Endodermal cell (in vitro differentiated cells): Measurements from ENCODE around the gene NMRK2. TPM values are rescaled to one million over a fixed set of nuclear protein-coding genes. Genes with fewer than 3 reads are reported as not detected.

Experiments used
- DNase-seq: peaks from one replicate; pipeline ENCODE4 v3.0.0-alpha.2; 2017
- H3K27ac ChIP-seq: 2 replicates; pipeline ENCODE4 v1.5.1; 2013; ENCODE audit warnings: mild to moderate bottlenecking, low read depth, low read length, moderate library complexity
- H3K27me3 ChIP-seq: 2 replicates; pipeline ENCODE4 v1.6.1; 2013; ENCODE audit warnings: mild to moderate bottlenecking, low read length, moderate library complexity; ENCODE audit not compliant: insufficient read depth, control insufficient read depth, poor library complexity, severe bottlenecking
- H3K36me3 ChIP-seq: 2 replicates; pipeline ENCODE4 v1.7.0; 2013; ENCODE audit warnings: mild to moderate bottlenecking, low read length, moderate library complexity; ENCODE audit not compliant: control insufficient read depth, insufficient read depth
- H3K4me1 ChIP-seq: one replicate; pipeline ENCODE4 v1.7.0; 2013; ENCODE audit warnings: low read length; ENCODE audit not compliant: control insufficient read depth, insufficient read depth
- H3K4me3 ChIP-seq: 2 replicates; pipeline ENCODE4 v1.5.1; 2013; ENCODE audit warnings: mild to moderate bottlenecking, low read length, moderate library complexity
- H3K9ac ChIP-seq: 2 replicates; pipeline ENCODE4 v1.6.1; 2013; ENCODE audit warnings: mild to moderate bottlenecking, low read length, moderate library complexity; ENCODE audit not compliant: poor library complexity, severe bottlenecking; ENCODE audit errors: extremely low read depth
- H3K9me3 ChIP-seq: 2 replicates; pipeline ENCODE4 v1.6.1; 2013; ENCODE audit warnings: mild to moderate bottlenecking, low read length, moderate library complexity; ENCODE audit not compliant: control insufficient read depth
- H3K27ac Mint-ChIP-seq: 2 replicates; pipeline ENCODE4 v1.8.0; 2020; ENCODE audit warnings: mixed read lengths
- H3K27me3 Mint-ChIP-seq: 2 replicates; pipeline ENCODE4 v1.8.0; 2021; ENCODE audit warnings: mild to moderate bottlenecking, mixed read lengths; ENCODE audit not compliant: insufficient read depth
- H3K36me3 Mint-ChIP-seq: 2 replicates; pipeline ENCODE4 v1.8.0; 2020; ENCODE audit warnings: low read depth, mixed read lengths
- H3K4me1 Mint-ChIP-seq: 2 replicates; pipeline ENCODE4 v1.8.0; 2020; ENCODE audit warnings: mixed read lengths
- H3K4me3 Mint-ChIP-seq: 2 replicates; pipeline ENCODE4 v1.8.0; 2020; ENCODE audit warnings: mild to moderate bottlenecking, moderate library complexity, mixed read lengths
- H3K9me3 Mint-ChIP-seq: 2 replicates; pipeline ENCODE4 v1.8.0; 2020; ENCODE audit warnings: mild to moderate bottlenecking, mixed read lengths
- WGBS, 2 experiments: methylation state at CpG; one replicate each; pipeline versions ENCODE4 v1.1.5 to v1.1.7; 2013; ENCODE audit warnings: missing lambda C conversion rate in 2 of 2, mixed read lengths in 1 of 2; ENCODE audit not compliant: insufficient coverage in 1 of 2, insufficient read length in 1 of 2; 5-methylcytosine and 5-hydroxymethylcytosine counted together
- total RNA-seq, 2 donors: library from RNA; stranded (reverse); fragmentation: NEBNext Ultra II Directional in 1 of 2; extraction: Animal tissue kit (Norgen Biotek cat#: 25700) in 1 of 2; gene quantifications; 2 replicates in 1 of 2; 3 replicates in 1 of 2; pipeline ENCODE4 v1.2.1, GENCODE V29; 2021
- TF ChIP-seq, protein P1 (sequence below): fragments of 200-600 bp; sonication (generic); conservative IDR thresholded peaks from 2 replicates; pipeline ENCODE4 v1.5.0; 2021; ENCODE audit warnings: antibody characterized with exemption, mild to moderate bottlenecking

NMRK2 gene
- total RNA-seq, 2 donors from 2014 or later: 22.1 to 36.4 TPM

- Histone ChIP-seq H3K4me3 (peak overlapping the region; percentile 89), H3K4me1 (no peaks in the 10 kb centered on the region), H3K36me3 (peaks cover 45% of the 10 kb centered on the region), H3K9ac (peak overlapping the region; percentile 82), H3K9me3 (no peaks in the 10 kb centered on the region), H3K27ac (peak overlapping the region; percentile 93), H3K27me3 (no peaks in the 10 kb centered on the region)
- Mint-ChIP-seq H3K27me3 (no peaks in the 10 kb centered on the region), H3K36me3 (peaks cover 45% of the 10 kb centered on the region), H3K4me3 (peak overlapping the region; percentile 84), H3K9me3 (no peaks in the 10 kb centered on the region), H3K4me1 (peaks cover 27% of the 10 kb centered on the region), H3K27ac (peak overlapping the region; percentile 99)
- TF ChIP-seq, protein P1, sequence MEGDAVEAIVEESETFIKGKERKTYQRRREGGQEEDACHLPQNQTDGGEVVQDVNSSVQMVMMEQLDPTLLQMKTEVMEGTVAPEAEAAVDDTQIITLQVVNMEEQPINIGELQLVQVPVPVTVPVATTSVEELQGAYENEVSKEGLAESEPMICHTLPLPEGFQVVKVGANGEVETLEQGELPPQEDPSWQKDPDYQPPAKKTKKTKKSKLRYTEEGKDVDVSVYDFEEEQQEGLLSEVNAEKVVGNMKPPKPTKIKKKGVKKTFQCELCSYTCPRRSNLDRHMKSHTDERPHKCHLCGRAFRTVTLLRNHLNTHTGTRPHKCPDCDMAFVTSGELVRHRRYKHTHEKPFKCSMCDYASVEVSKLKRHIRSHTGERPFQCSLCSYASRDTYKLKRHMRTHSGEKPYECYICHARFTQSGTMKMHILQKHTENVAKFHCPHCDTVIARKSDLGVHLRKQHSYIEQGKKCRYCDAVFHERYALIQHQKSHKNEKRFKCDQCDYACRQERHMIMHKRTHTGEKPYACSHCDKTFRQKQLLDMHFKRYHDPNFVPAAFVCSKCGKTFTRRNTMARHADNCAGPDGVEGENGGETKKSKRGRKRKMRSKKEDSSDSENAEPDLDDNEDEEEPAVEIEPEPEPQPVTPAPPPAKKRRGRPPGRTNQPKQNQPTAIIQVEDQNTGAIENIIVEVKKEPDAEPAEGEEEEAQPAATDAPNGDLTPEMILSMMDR: no peak
- WGBS, 2 experiments: 30 to 34% methylated on average over 6 to 9 of the region's 9 CpGs
- DNase-seq: peak; percentile 98
Observed at GRCh38 chr19:3968556-3969434, 35.9 kb downstream of the NMRK2 start.

GRCh38 chr19:3969435-3970312 is 36.8 kb downstream of the NMRK2 start:
- WGBS, 2 experiments: 9 to 13% methylated on average over 10 to 23 of the region's 23 CpGs
- no peaks in the 10 kb centered on the region for H3K4me1 ChIP-seq
- peaks cover 42% of the 10 kb centered on the region for H3K36me3 Mint-ChIP-seq
- H3K4me1 Mint-ChIP-seq: peaks cover 27% of the 10 kb centered on the region
- peak overlapping the region; percentile 82 for H3K9ac ChIP-seq
- H3K27me3 Mint-ChIP-seq: no peaks in the 10 kb centered on the region
- H3K4me3 ChIP-seq: peak overlapping the region; percentile 89
- H3K27ac ChIP-seq: peak overlapping the region; percentile 84
- no peaks in the 10 kb centered on the region for H3K9me3 Mint-ChIP-seq
- H3K9me3 ChIP-seq: no peaks in the 10 kb centered on the region
- peak overlapping the region; percentile 84 for H3K4me3 Mint-ChIP-seq
- peak overlapping the region; percentile 99 for H3K27ac Mint-ChIP-seq
- no peaks in the 10 kb centered on the region for H3K27me3 ChIP-seq
- TF ChIP-seq, protein P1: peak; percentile 56
- peaks cover 40% of the 10 kb centered on the region for H3K36me3 ChIP-seq
- peak; percentile 88 for DNase-seq

- Mint-ChIP-seq H3K4me3 (peak overlapping the region; percentile 84), H3K27ac (peak overlapping the region; percentile 99), H3K27me3 (no peaks in the 10 kb centered on the region), H3K4me1 (peaks cover 27% of the 10 kb centered on the region), H3K9me3 (no peaks in the 10 kb centered on the region), H3K36me3 (peaks cover 38% of the 10 kb centered on the region)
- DNase-seq: peak; percentile 62
- peak overlapping the region; percentile 83 for H3K27ac ChIP-seq
- H3K9me3 ChIP-seq: no peaks in the 10 kb centered on the region
- TF ChIP-seq, protein P1: no peak
- H3K4me1 ChIP-seq: no peaks in the 10 kb centered on the region
- H3K4me3 ChIP-seq: peak overlapping the region; percentile 89
- H3K36me3 ChIP-seq: peaks cover 38% of the 10 kb centered on the region
- WGBS, 2 experiments: 0 to 1% methylated on average over 15 to 21 of the region's 22 CpGs
- peak overlapping the region; percentile 82 for H3K9ac ChIP-seq
- H3K27me3 ChIP-seq: no peaks in the 10 kb centered on the region
Observed at GRCh38 chr19:3970313-3970807, 37.5 kb downstream of the NMRK2 start.
